Astrocyte (in vitro differentiated cells and primary cell): ENCODE data around the gene AGO4. TPM values are rescaled to one million over a fixed set of nuclear protein-coding genes. Genes with fewer than 3 reads are reported as not detected.

Experiments used
- DNase-seq: peaks from one replicate; pipeline ENCODE4 v3.0.0-alpha.2; 2010; ENCODE audit warnings: low read depth
- FAIRE-seq: peaks from 2 replicates; lab custom pipeline; 2011; peaks lifted over from hg19 to GRCh38; lab: Jason Lieb, UNC
- H2AFZ ChIP-seq: 2 replicates; pipeline ENCODE4 v1.6.0; 2012; ENCODE audit warnings: low read depth, low read length, inconsistent platforms
- H3K27ac ChIP-seq: 2 replicates; pipeline ENCODE4 v1.5.1; 2011; ENCODE audit warnings: low read depth, low read length, inconsistent platforms
- H3K27me3 ChIP-seq: 2 replicates; pipeline ENCODE4 v1.6.0; 2011; ENCODE audit warnings: low read length, inconsistent platforms; ENCODE audit not compliant: insufficient read depth
- H3K36me3 ChIP-seq: 2 replicates; pipeline ENCODE4 v1.5.1; 2011; ENCODE audit warnings: low read length, inconsistent platforms; ENCODE audit not compliant: insufficient read depth
- H3K4me1 ChIP-seq: 2 replicates; pipeline ENCODE4 v1.5.1; 2011; ENCODE audit warnings: low read length, inconsistent platforms; ENCODE audit not compliant: insufficient read depth
- H3K4me2 ChIP-seq: 2 replicates; pipeline ENCODE4 v1.6.0; 2012; ENCODE audit warnings: low read length, inconsistent platforms
- H3K4me3 ChIP-seq: 2 replicates; pipeline ENCODE4 v1.5.1; 2011; ENCODE audit warnings: low read depth, mild to moderate bottlenecking, low read length, inconsistent platforms; ENCODE audit not compliant: insufficient read depth
- H3K79me2 ChIP-seq: 2 replicates; pipeline ENCODE4 v1.6.0; 2012; ENCODE audit warnings: mild to moderate bottlenecking, low read length, inconsistent platforms; ENCODE audit not compliant: insufficient read depth
- H3K9ac ChIP-seq: 2 replicates; pipeline ENCODE4 v1.6.0; 2012; ENCODE audit warnings: mild to moderate bottlenecking, low read length, inconsistent platforms
- H3K9me3 ChIP-seq: 2 replicates; pipeline ENCODE4 v1.5.1; 2012; ENCODE audit warnings: low read depth, mild to moderate bottlenecking, low read length, inconsistent platforms; ENCODE audit not compliant: insufficient read depth
- H4K20me1 ChIP-seq: 2 replicates; pipeline ENCODE4 v1.6.0; 2012; ENCODE audit warnings: low read length, inconsistent platforms; ENCODE audit not compliant: insufficient read depth
- H3K27ac Mint-ChIP-seq: one replicate; pipeline ENCODE4 v1.8.0; 2021; ENCODE audit warnings: mild to moderate bottlenecking, mixed read lengths; ENCODE audit not compliant: unreplicated experiment
- H3K27me3 Mint-ChIP-seq: one replicate; pipeline ENCODE4 v1.8.0; 2021; ENCODE audit warnings: low read depth, mixed read lengths; ENCODE audit not compliant: unreplicated experiment
- H3K36me3 Mint-ChIP-seq: one replicate; pipeline ENCODE4 v1.8.0; 2021; ENCODE audit warnings: low read depth, mixed read lengths; ENCODE audit not compliant: unreplicated experiment
- H3K4me1 Mint-ChIP-seq: one replicate; pipeline ENCODE4 v1.8.0; 2021; ENCODE audit warnings: low read depth, mixed read lengths; ENCODE audit not compliant: unreplicated experiment
- H3K4me3 Mint-ChIP-seq: one replicate; pipeline ENCODE4 v1.8.0; 2021; ENCODE audit warnings: mild to moderate bottlenecking, moderate library complexity, mixed read lengths; ENCODE audit not compliant: unreplicated experiment
- H3K9me3 Mint-ChIP-seq: one replicate; pipeline ENCODE4 v1.8.0; 2021; ENCODE audit warnings: mild to moderate bottlenecking, mixed read lengths; ENCODE audit not compliant: unreplicated experiment
- EZH2 ChIP-seq: IDR thresholded peaks from 2 replicates; pipeline ENCODE4 v1.6.1; 2012; ENCODE audit warnings: mild to moderate bottlenecking, low read length, inconsistent platforms; ENCODE audit not compliant: insufficient read depth
- total RNA-seq: library from RNA; stranded (reverse); gene quantifications from 2 replicates; pipeline ENCODE4 v1.2.1, GENCODE V29; 2021
- TF ChIP-seq, protein P1 (sequence below): IDR thresholded peaks from 2 replicates; pipeline ENCODE4 v1.5.1; 2011; ENCODE audit warnings: low read depth, mild to moderate bottlenecking, inconsistent platforms, low read length, moderate library complexity; ENCODE audit not compliant: insufficient read depth

Gene AGO4
- total RNA-seq, 1 donor from 2014 or later = 9.8 TPM

- Mint-ChIP-seq H3K27me3 (no peaks in the 10 kb centered on the region), H3K27ac (no peak overlapping the region), H3K36me3 (peaks cover 17% of the 10 kb centered on the region), H3K4me3 (no peak overlapping the region), H3K4me1 (no peaks in the 10 kb centered on the region), H3K9me3 (no peaks in the 10 kb centered on the region)
- no peak overlapping the region for H3K27ac ChIP-seq
- TF ChIP-seq, protein P1, sequence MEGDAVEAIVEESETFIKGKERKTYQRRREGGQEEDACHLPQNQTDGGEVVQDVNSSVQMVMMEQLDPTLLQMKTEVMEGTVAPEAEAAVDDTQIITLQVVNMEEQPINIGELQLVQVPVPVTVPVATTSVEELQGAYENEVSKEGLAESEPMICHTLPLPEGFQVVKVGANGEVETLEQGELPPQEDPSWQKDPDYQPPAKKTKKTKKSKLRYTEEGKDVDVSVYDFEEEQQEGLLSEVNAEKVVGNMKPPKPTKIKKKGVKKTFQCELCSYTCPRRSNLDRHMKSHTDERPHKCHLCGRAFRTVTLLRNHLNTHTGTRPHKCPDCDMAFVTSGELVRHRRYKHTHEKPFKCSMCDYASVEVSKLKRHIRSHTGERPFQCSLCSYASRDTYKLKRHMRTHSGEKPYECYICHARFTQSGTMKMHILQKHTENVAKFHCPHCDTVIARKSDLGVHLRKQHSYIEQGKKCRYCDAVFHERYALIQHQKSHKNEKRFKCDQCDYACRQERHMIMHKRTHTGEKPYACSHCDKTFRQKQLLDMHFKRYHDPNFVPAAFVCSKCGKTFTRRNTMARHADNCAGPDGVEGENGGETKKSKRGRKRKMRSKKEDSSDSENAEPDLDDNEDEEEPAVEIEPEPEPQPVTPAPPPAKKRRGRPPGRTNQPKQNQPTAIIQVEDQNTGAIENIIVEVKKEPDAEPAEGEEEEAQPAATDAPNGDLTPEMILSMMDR = no peak
- no peak for TF ChIP-seq EZH2
- no peak for FAIRE-seq
- no peaks in the 10 kb centered on the region for H3K9me3 ChIP-seq
- H3K4me2 ChIP-seq = no peak overlapping the region
- no peak overlapping the region for H3K9ac ChIP-seq
- H3K79me2 ChIP-seq = no peaks in the 10 kb centered on the region
- H3K4me3 ChIP-seq = no peak overlapping the region
- H3K4me1 ChIP-seq = no peaks in the 10 kb centered on the region
- no peaks in the 10 kb centered on the region for H3K27me3 ChIP-seq
- H4K20me1 ChIP-seq = no peaks in the 10 kb centered on the region
- DNase-seq = no peak
- H3K36me3 ChIP-seq = peaks cover 12% of the 10 kb centered on the region
- H2AFZ ChIP-seq = no peak overlapping the region
These were observed 93.4 kb downstream of the AGO4 start for GRCh38 chr1:35901235-35901634.

DNA sequence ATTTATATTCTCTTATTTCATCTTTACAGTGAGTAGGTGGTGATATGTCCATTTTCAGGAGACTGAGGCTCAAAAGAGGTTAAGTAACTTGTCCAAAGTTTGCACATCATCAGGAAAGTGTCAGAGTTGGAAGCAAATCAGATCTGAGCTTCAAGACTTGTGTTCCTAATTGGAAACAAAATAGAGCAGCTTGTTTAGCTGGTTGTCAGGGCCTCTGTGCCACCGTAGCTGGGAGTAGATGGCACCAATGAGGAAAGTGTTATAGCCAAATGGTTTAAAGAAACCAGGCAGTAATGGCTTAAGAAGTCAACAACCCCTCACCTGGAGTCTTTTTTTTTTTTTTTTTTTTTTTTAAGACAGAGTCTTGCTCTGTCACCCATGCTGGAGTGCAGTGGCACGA, 94.9 kb downstream of the AGO4 start:
- H3K27ac ChIP-seq = no peak overlapping the region
- no peak for TF ChIP-seq EZH2
- TF ChIP-seq, protein P1 = no peak
- H3K9me3 ChIP-seq = no peaks in the 10 kb centered on the region
- H3K9me3 Mint-ChIP-seq = no peaks in the 10 kb centered on the region
- H3K9ac ChIP-seq = no peak overlapping the region
- H3K4me1 Mint-ChIP-seq = no peaks in the 10 kb centered on the region
- no peak overlapping the region for H3K4me2 ChIP-seq
- H3K27me3 ChIP-seq = no peaks in the 10 kb centered on the region
- no peaks in the 10 kb centered on the region for H3K4me1 ChIP-seq
- H3K4me3 Mint-ChIP-seq = no peak overlapping the region
- no peak overlapping the region for H3K27ac Mint-ChIP-seq
- DNase-seq (no peak), FAIRE-seq (no peak)
- peaks cover 20% of the 10 kb centered on the region for H3K36me3 ChIP-seq
- H4K20me1 ChIP-seq = no peaks in the 10 kb centered on the region
- H2AFZ ChIP-seq = no peak overlapping the region
- H3K36me3 Mint-ChIP-seq = peaks cover 20% of the 10 kb centered on the region
- no peaks in the 10 kb centered on the region for H3K79me2 ChIP-seq
- no peaks in the 10 kb centered on the region for H3K27me3 Mint-ChIP-seq
- H3K4me3 ChIP-seq = no peak overlapping the region

Other genes starting within 250 kb of the AGO4 start
- 0.41 and 0.48 TPM in 2 replicates for gene TFAP2E, start 234.7 kb upstream of the AGO4 start, total RNA-seq
- gene PSMB2, start 166.5 kb upstream of the AGO4 start, total RNA-seq = 89.8 and 98.6 TPM in 2 replicates
- gene C1orf216, start 89.1 kb upstream of the AGO4 start, total RNA-seq = 12.2 and 12.5 TPM in 2 replicates
- gene CLSPN, start 38.0 kb upstream of the AGO4 start, total RNA-seq = 4.3 and 5.3 TPM in 2 replicates
- gene AGO1, start 75.2 kb downstream of the AGO4 start, total RNA-seq = 34.1 and 35.1 TPM in 2 replicates
- gene AGO3, start 123.1 kb downstream of the AGO4 start, total RNA-seq = 26.5 and 27.0 TPM in 2 replicates